GM19372 (cell line): ENCODE data around the gene KRTAP9-2.
"Not testable (repeated sequence)": the region's sequence is repeated elsewhere in the genome, so short reads cannot be mapped to it uniquely, and the experiment has no call there.

Experiments used
- ATAC-seq: cut with Tn5 transposase; IDR thresholded peaks from one replicate; pipeline ENCODE4 v1.9.1; 2021; ENCODE audit warnings: mild to moderate bottlenecking, low read depth, moderate library complexity; ENCODE audit not compliant: unreplicated experiment

The KRTAP9-2 gene

GRCh38 chr17:41226598-41227095 lies at the start of gene KRTAP9-2:
KRTAP9-2 (plus strand) TSS chr17:41226648; CDS start chr17:41226655, 7 bp downstream.
- not testable (repeated sequence) for ATAC-seq

GRCh38 chr17:41176744-41177387 lies 49.6 kb upstream of the KRTAP9-2 start:
- ATAC-seq, result no peak

- no peak for ATAC-seq
These were observed 48.6 kb upstream of the KRTAP9-2 start, which contains the start of gene KRTAP4-2 for GRCh38 chr17:41177727-41178271. KRTAP4-2 (minus strand) TSS chr17:41178221; CDS start chr17:41178164, 57 bp downstream.

GRCh38 chr17:41178341-41178740 lies 48.1 kb upstream of the KRTAP9-2 start:
- no peak for ATAC-seq

GRCh38 chr17:41178843-41179616 lies 47.4 kb upstream of the KRTAP9-2 start:
- no peak for ATAC-seq

GRCh38 chr17:41184480-41184961 lies 41.9 kb upstream of the KRTAP9-2 start, which contains the start of gene KRTAP4-1:
KRTAP4-1 (minus strand) TSS chr17:41184911; CDS start chr17:41184854, 57 bp downstream.
- no peak for ATAC-seq

- ATAC-seq, result no peak
These were observed 41.4 kb upstream of the KRTAP9-2 start for GRCh38 chr17:41185001-41185400.

- ATAC-seq, result no peak
These were observed 39.6 kb upstream of the KRTAP9-2 start for GRCh38 chr17:41186872-41187271.

- ATAC-seq, result not testable (repeated sequence)
These were observed 36.6 kb upstream of the KRTAP9-2 start, which contains the start of gene KRTAP9-1 for GRCh38 chr17:41189837-41190318. KRTAP9-1 (plus strand) TSS chr17:41189887; CDS start chr17:41189887, 0 bp downstream.

- ATAC-seq, result no peak
These were observed 36.1 kb upstream of the KRTAP9-2 start for GRCh38 chr17:41190328-41190727.

GRCh38 chr17:41196068-41196467 lies 30.4 kb upstream of the KRTAP9-2 start:
- ATAC-seq, result no peak

GRCh38 chr17:41199421-41200078 lies 26.9 kb upstream of the KRTAP9-2 start:
- no peak for ATAC-seq

GRCh38 chr17:41211845-41212466 lies 14.5 kb upstream of the KRTAP9-2 start:
- no peak for ATAC-seq

- no peak for ATAC-seq
These were observed 13.8 kb upstream of the KRTAP9-2 start for GRCh38 chr17:41212524-41213169.

- ATAC-seq, result no peak
These were observed 10.8 kb upstream of the KRTAP9-2 start for GRCh38 chr17:41215681-41216080.

GRCh38 chr17:41223821-41224220 lies 2.6 kb upstream of the KRTAP9-2 start:
- ATAC-seq, result no peak

GRCh38 chr17:41226051-41226450 lies 397 bp upstream of the KRTAP9-2 start:
- ATAC-seq, result no peak

GRCh38 chr17:41230094-41230493 lies 3.6 kb downstream of the KRTAP9-2 start:
- ATAC-seq, result no peak

- ATAC-seq, result no peak
These were observed 5.3 kb downstream of the KRTAP9-2 start for GRCh38 chr17:41231731-41232130.
